HG03045 (cell line): ENCODE results near the gene ARHGEF12.
"Not testable (repeated sequence)": the region's sequence is repeated elsewhere in the genome, so short reads cannot be mapped to it uniquely, and the experiment has no call there.

Source experiments
- ATAC-seq: cut with Tn5 transposase; IDR thresholded peaks from one replicate; pipeline ENCODE4 v1.9.1; 2021; ENCODE audit warnings: mild to moderate bottlenecking, moderate library complexity; ENCODE audit not compliant: unreplicated experiment

ARHGEF12 gene

GRCh38 chr11:120486138-120486537 lies 149.9 kb downstream of the ARHGEF12 start:
- no peak for ATAC-seq

GRCh38 chr11:120489799-120490198 lies 153.6 kb downstream of the ARHGEF12 start:
- ATAC-seq: no peak

GRCh38 chr11:120492486-120492885 lies 156.3 kb downstream of the ARHGEF12 start:
- no peak for ATAC-seq

GRCh38 chr11:120494595-120494994 lies 158.4 kb downstream of the ARHGEF12 start:
- no peak for ATAC-seq

- ATAC-seq: no peak
Observed at GRCh38 chr11:120499088-120499487, 162.9 kb downstream of the ARHGEF12 start.

- no peak for ATAC-seq
Observed at GRCh38 chr11:120499859-120500258, 163.6 kb downstream of the ARHGEF12 start.

- no peak for ATAC-seq
Observed at GRCh38 chr11:120500414-120501071, 164.3 kb downstream of the ARHGEF12 start.

- ATAC-seq: no peak
Observed at GRCh38 chr11:120501440-120501839, 165.2 kb downstream of the ARHGEF12 start.

GRCh38 chr11:120501976-120502755 lies 166.0 kb downstream of the ARHGEF12 start:
- no peak for ATAC-seq

GRCh38 chr11:120503529-120503928 lies 167.3 kb downstream of the ARHGEF12 start:
- not testable (repeated sequence) for ATAC-seq

- no peak for ATAC-seq
Observed at GRCh38 chr11:120505801-120506425, 169.7 kb downstream of the ARHGEF12 start.

- ATAC-seq: no peak
Observed at GRCh38 chr11:120509346-120510053, 173.3 kb downstream of the ARHGEF12 start.

GRCh38 chr11:120510406-120511115 lies 174.3 kb downstream of the ARHGEF12 start:
- ATAC-seq: no peak

GRCh38 chr11:120511116-120511819 lies 175.1 kb downstream of the ARHGEF12 start, which contains the start of gene GRIK4:
GRIK4 (plus strand) TSS chr11:120511748; CDS start chr11:120660319, 148,571 bp downstream.
- ATAC-seq: peak; percentile 84

GRCh38 chr11:120511820-120512738 lies 175.9 kb downstream of the ARHGEF12 start:
- no peak for ATAC-seq

- no peak for ATAC-seq
Observed at GRCh38 chr11:120512739-120513435, 176.7 kb downstream of the ARHGEF12 start.

GRCh38 chr11:120513436-120514315 lies 177.5 kb downstream of the ARHGEF12 start:
- ATAC-seq: no peak
